Suprapubic skin (tissue), 4 donors: ENCODE results near the gene RPTOR. TPM values are rescaled to one million over a fixed set of nuclear protein-coding genes. Genes with fewer than 3 reads are reported as not detected.
A peak's percentile ranks its signal among the peaks of the same experiment; 100 is the strongest.

ENCODE experiments used
- DNase-seq, 2 donors: peaks; one replicate each; pipeline ENCODE4 v3.0.0-alpha.2; 2019; ENCODE audit warnings: low spot score in 2 of 2
- H3K27ac ChIP-seq: fragments of 200-600 bp; sonication (generic); one replicate; pipeline ENCODE4 v1.5.1; 2019
- H3K27me3 ChIP-seq: fragments of 200-600 bp; sonication (generic); one replicate; pipeline ENCODE4 v1.5.1; 2019
- H3K36me3 ChIP-seq: fragments of 200-600 bp; sonication (generic); one replicate; pipeline ENCODE4 v1.5.1; 2019
- H3K4me1 ChIP-seq: fragments of 200-600 bp; sonication (generic); one replicate; pipeline ENCODE4 v1.5.1; 2019
- H3K4me3 ChIP-seq: fragments of 200-600 bp; sonication (generic); one replicate; pipeline ENCODE4 v1.5.1; 2019; ENCODE audit warnings: mild to moderate bottlenecking
- H3K9me3 ChIP-seq: fragments of 200-600 bp; sonication (generic); one replicate; pipeline ENCODE4 v1.5.1; 2019
- EP300 ChIP-seq: sonication (generic); formaldehyde crosslinking; IDR thresholded peaks from one replicate; pipeline ENCODE4 v1.6.1; 2017; ENCODE audit warnings: antibody characterized with exemption
- POLR2A ChIP-seq, 2 donors: fragments of 450-650 bp; IDR thresholded peaks; one replicate each; pipeline ENCODE4 v1.6.1; 2017; ENCODE audit warnings: antibody characterized with exemption in 2 of 2, mild to moderate bottlenecking in 2 of 2, moderate library complexity in 2 of 2
- POLR2AphosphoS5 ChIP-seq, 3 donors: sonication (generic); formaldehyde crosslinking; IDR thresholded peaks; one replicate each; pipeline ENCODE4 v1.6.1; 2017; ENCODE audit warnings: antibody characterized with exemption in 3 of 3
- WGBS: methylation state at CpG from one replicate; pipeline ENCODE4 v1.1.5; 2018; 5-methylcytosine and 5-hydroxymethylcytosine counted together
- total RNA-seq, 4 donors: library from RNA; depleted of rRNA; stranded (reverse); fragments of >200 nt; gene quantifications; one replicate each; pipeline ENCODE4 v1.1.0, GENCODE V29; 2016
- TF ChIP-seq, protein P1 (sequence below), 2 donors: fragments of 200-600 bp in 1 of 2; fragments of 450-650 bp in 1 of 2; sonication (generic) in 1 of 2; IDR thresholded peaks; one replicate each; pipeline ENCODE4 v1.5.1; 2016 to 2019; ENCODE audit warnings: antibody characterized with exemption in 2 of 2, mild to moderate bottlenecking in 1 of 2, moderate library complexity in 1 of 2

Gene RPTOR
- total RNA-seq, 4 donors from 2014 or later = 45.8 to 84.6 (median 53.0) TPM

DNA sequence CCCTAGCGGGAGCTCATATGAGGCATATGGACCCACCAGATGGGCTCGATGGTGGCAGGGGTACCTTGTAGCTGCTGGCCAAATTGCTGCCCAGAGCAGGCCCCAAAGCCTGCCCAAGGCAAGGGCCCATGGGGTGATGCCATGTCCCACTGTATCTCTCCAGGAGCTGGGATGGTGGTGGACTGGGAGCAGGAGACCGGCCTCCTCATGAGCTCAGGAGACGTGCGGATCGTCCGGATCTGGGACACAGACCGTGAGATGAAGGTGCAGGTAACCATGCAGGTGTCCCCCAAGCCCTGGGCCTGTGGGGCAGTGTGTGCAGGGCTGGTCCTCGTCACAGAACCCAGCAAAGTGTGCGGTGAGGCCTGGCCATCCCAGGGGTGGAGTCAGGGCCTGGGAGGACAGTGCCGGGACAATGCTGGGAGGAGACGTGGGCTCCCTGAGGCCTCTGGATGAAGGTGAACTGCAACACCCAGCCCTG lies 412.9 kb downstream of the RPTOR start:
- H3K27ac ChIP-seq = no peak overlapping the region
- no peaks in the 10 kb centered on the region for H3K9me3 ChIP-seq
- 97% methylated on average over 9 of the region's 12 CpGs for WGBS
- H3K4me3 ChIP-seq = no peak overlapping the region
- DNase-seq = peak in 1 of 2 donors; percentile 56
- TF ChIP-seq EP300 (no peak), POLR2AphosphoS5 (IDR thresholded peaks at IDR 0.05) (no peak)
- TF ChIP-seq, protein P1, sequence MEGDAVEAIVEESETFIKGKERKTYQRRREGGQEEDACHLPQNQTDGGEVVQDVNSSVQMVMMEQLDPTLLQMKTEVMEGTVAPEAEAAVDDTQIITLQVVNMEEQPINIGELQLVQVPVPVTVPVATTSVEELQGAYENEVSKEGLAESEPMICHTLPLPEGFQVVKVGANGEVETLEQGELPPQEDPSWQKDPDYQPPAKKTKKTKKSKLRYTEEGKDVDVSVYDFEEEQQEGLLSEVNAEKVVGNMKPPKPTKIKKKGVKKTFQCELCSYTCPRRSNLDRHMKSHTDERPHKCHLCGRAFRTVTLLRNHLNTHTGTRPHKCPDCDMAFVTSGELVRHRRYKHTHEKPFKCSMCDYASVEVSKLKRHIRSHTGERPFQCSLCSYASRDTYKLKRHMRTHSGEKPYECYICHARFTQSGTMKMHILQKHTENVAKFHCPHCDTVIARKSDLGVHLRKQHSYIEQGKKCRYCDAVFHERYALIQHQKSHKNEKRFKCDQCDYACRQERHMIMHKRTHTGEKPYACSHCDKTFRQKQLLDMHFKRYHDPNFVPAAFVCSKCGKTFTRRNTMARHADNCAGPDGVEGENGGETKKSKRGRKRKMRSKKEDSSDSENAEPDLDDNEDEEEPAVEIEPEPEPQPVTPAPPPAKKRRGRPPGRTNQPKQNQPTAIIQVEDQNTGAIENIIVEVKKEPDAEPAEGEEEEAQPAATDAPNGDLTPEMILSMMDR (IDR thresholded peaks at IDR 0.05) = no peak
- peaks cover 17% of the 10 kb centered on the region for H3K4me1 ChIP-seq
- H3K36me3 ChIP-seq = peaks cover 11% of the 10 kb centered on the region
- no peaks in the 10 kb centered on the region for H3K27me3 ChIP-seq

DNA sequence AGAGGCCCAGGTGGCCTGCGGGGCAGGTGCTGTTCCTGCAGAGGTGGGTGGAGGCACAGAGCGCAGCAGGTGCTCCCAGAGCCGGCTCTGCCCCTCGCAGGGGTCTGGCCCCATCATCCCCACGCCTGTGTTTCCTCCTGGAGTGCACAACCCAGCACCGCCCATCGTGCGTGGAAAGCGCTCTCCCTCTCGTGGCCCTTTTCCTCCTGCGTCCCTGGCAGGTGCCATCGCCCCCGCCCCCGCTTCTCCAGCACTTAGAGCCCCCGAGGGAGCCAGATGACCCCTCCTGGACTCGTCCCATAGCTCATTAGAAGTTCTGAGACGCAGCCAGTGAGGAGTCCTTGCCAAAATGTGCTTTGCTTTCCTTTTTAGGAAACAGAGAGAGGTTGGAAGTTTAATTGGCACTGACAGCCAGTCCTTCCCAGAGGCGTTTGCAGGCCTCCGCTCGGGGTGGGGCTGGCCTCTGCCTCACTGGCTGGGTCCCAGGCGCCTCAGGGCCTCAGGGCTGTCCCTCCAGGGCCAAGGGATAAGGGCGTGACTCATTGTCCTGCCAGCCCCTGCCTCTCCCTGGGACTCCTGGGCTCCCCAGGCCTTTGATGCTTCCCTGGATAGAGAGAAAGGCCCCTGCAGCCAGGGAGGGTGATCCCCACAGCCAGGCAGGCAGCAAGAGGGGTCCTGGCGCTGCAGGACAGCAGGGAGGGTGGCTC lies 414.8 kb downstream of the RPTOR start:
- H3K36me3 ChIP-seq = peaks cover 19% of the 10 kb centered on the region
- no peak overlapping the region for H3K27ac ChIP-seq
- H3K27me3 ChIP-seq = no peaks in the 10 kb centered on the region
- H3K4me3 ChIP-seq = no peak overlapping the region
- H3K9me3 ChIP-seq = no peaks in the 10 kb centered on the region
- 41% methylated on average over 16 of the region's 23 CpGs for WGBS
- peak in 1 of 2 donors; percentile 80 for DNase-seq
- H3K4me1 ChIP-seq = peaks cover 17% of the 10 kb centered on the region
- TF ChIP-seq, protein P1 (IDR thresholded peaks at IDR 0.05) = no peak
- no peak for TF ChIP-seq POLR2AphosphoS5 (IDR thresholded peaks at IDR 0.05)
- no peak for TF ChIP-seq EP300
- TF ChIP-seq POLR2A (IDR thresholded peaks at IDR 0.05) = no peak

DNA sequence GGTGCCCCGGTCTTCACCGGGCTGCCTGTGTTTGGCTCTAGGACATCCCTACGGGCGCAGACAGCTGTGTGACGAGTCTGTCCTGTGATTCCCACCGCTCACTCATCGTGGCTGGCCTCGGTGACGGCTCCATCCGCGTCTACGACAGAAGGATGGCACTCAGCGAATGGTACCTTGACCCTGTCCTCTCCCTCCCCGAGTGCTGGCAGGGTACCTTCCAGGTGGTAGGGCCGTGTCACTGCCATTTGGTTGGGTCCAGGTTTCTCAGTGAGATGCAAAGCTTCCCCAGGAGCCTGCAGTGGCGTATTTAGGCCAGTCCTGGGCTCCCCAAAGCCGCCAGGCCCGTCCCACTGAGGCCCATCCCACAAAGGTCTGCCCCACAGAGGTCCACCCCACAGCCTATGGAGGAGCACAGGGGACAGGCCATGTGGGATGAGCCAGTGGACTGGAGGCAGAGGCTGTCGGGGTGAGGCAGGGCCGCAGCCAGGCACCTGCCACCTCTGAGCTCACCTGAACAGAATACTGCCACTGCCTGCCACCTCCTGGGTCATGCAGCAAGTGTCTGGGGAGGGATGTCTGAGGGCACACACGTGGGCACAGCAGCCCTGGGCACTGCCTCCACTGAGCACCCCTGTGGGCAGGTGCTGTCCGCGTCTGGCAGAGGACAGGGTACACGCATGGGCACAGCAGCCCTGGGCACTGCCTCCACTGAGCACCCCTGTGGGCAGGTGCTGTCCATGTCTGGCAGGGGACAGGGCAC lies 415.6 kb downstream of the RPTOR start:
- Histone ChIP-seq H3K36me3 (peaks cover 26% of the 10 kb centered on the region), H3K4me1 (peaks cover 17% of the 10 kb centered on the region), H3K9me3 (no peaks in the 10 kb centered on the region), H3K27me3 (no peaks in the 10 kb centered on the region), H3K27ac (no peak overlapping the region), H3K4me3 (no peak overlapping the region)
- 75% methylated on average over 4 of the region's 24 CpGs for WGBS
- DNase-seq = peak in 1 of 2 donors; percentile 58
- no peak for TF ChIP-seq POLR2A (IDR thresholded peaks at IDR 0.05)
- no peak for TF ChIP-seq POLR2AphosphoS5 (IDR thresholded peaks at IDR 0.05)
- TF ChIP-seq, protein P1 (IDR thresholded peaks at IDR 0.05) = no peak
- no peak for TF ChIP-seq EP300

DNA sequence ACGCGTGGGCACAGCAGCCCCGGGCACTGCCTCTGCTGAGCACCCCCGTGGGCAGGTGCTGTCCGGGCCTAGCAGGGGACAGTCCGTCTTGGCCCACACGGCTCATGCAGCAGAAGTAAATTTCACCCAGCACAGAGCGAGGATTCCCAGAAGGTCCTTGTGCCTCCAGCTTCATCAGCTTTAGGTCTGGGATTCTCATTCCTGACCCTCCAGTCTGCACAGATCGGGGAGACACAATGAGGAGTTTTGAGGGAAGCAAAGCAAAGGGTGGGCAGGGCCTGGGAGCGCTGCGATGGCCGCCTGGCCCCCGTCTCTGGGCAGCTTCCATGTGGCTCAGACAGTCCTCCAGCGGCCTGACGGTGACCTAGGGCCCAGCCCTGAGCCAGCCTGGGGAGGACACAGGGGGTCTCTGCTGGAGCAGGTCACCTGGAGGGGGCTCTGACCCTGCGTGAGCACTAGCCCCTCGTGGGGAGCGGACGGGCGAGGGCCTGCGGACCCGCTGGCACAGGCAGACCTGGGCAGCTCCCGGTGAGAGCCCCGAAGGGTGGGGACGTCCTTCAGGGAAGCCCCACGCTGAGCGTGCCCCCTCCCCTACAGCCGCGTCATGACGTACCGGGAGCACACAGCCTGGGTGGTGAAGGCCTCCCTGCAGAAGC lies 416.3 kb downstream of the RPTOR start:
- no peak overlapping the region for H3K27ac ChIP-seq

DNA sequence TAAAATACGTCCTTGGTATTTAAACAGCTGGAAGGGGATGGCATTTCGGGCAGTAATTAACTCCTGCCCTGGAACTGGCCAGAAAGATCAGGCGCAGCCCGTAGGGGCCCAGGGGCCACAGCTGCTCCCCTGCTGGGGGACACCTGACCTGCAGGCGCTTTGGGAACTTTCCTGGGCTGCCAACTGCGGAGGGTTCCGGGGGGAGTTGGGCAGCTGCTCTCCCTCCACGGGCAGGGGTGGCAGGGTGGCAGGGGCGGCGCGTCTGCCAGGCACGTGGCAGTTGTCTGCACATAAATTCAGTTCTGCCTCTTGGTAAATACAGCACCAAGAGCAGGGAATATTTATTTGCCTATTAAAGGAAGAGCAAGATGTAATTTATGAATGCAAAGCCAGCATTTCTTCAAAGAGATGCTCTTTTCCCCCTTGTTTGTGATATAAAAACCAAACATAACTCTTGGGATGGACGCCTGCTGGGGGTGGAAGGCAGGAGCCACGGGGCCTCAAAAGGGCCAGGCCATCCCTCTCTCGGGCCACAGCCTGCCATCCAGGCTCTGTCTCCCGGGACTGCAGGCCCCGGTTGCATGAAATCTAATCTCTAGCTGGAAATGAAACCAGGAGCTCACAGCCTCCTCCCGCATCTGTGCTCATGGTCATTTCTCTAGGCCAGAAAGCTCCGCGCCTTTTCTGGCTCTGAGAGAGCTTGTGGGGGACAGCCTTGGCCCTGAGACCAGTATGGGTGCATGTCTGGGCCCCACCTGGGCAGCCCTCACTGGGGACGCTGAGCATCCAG lies 417.1 kb downstream of the RPTOR start:
- Histone ChIP-seq H3K27me3 (no peaks in the 10 kb centered on the region), H3K36me3 (peaks cover 29% of the 10 kb centered on the region), H3K4me1 (peaks cover 17% of the 10 kb centered on the region), H3K4me3 (no peak overlapping the region), H3K9me3 (no peaks in the 10 kb centered on the region), H3K27ac (no peak overlapping the region)
- 90% methylated on average over 13 of the region's 21 CpGs for WGBS
- TF ChIP-seq POLR2AphosphoS5 (IDR thresholded peaks at IDR 0.05) (no peak), POLR2A (IDR thresholded peaks at IDR 0.05) (no peak), EP300 (no peak)
- TF ChIP-seq, protein P1 (IDR thresholded peaks at IDR 0.05) = no peak
- DNase-seq = no peak

More for the DNA sequence above, 416.3 kb downstream of the RPTOR start:
- Histone ChIP-seq H3K27me3 (no peaks in the 10 kb centered on the region), H3K4me1 (peaks cover 17% of the 10 kb centered on the region), H3K36me3 (peaks cover 29% of the 10 kb centered on the region), H3K4me3 (no peak overlapping the region), H3K9me3 (no peaks in the 10 kb centered on the region)
- WGBS = no CpG with 5 or more reads among the region's 31 CpGs
- no peak for TF ChIP-seq EP300
- TF ChIP-seq POLR2AphosphoS5 (IDR thresholded peaks at IDR 0.05) = no peak
- DNase-seq = peak in 1 of 2 donors; percentile 60
